CD4-positive, CD25-positive, alpha-beta regulatory T cell (primary cell): ENCODE results near the gene CEND1. TPM values are rescaled to one million over a fixed set of nuclear protein-coding genes. Genes with fewer than 3 reads are reported as not detected.

ENCODE experiments used
- ATAC-seq, 2 donors: fragments of 150-1000 bp; cut with Tn5 transposase; one replicate each; pipeline ENCODE4 v1.10.0; 2021; ENCODE audit warnings: low read depth in 2 of 2, moderate number of reproducible peaks in 2 of 2, moderate library complexity in 1 of 2
- DNase-seq, 3 donors: peaks; one replicate each; pipeline versions ENCODE4 v3.0.0 to v3.0.0-alpha.2; 2012 to 2022; ENCODE audit warnings: mixed read lengths in 1 of 3
- H3K27ac ChIP-seq: one replicate; pipeline ENCODE4 v1.7.0; 2013; ENCODE audit warnings: mild to moderate bottlenecking, low read length; ENCODE audit not compliant: insufficient read depth, poor library complexity, severe bottlenecking
- H3K27me3 ChIP-seq: one replicate; pipeline ENCODE4 v1.7.0; 2013; ENCODE audit warnings: low read length; ENCODE audit not compliant: control insufficient read depth, insufficient read depth
- H3K36me3 ChIP-seq: one replicate; pipeline ENCODE4 v1.7.0; 2013; ENCODE audit warnings: mild to moderate bottlenecking, low read length, moderate library complexity; ENCODE audit not compliant: control insufficient read depth, insufficient read depth
- H3K4me1 ChIP-seq: 2 replicates; pipeline ENCODE4 v1.7.0; 2013; ENCODE audit warnings: mild to moderate bottlenecking, low read length; ENCODE audit not compliant: insufficient read depth, control insufficient read depth, poor library complexity, severe bottlenecking
- H3K4me3 ChIP-seq: one replicate; pipeline ENCODE4 v1.7.0; 2013; ENCODE audit warnings: low read depth, mild to moderate bottlenecking, low read length, moderate library complexity
- H3K9me3 ChIP-seq, 2 experiments: 1 replicate in 1 of 2; 2 replicates in 1 of 2; pipeline ENCODE4 v1.7.0; 2013; ENCODE audit warnings: low read length in 2 of 2, mild to moderate bottlenecking in 1 of 2, moderate library complexity in 1 of 2; ENCODE audit not compliant: control insufficient read depth in 2 of 2
- H3K27ac Mint-ChIP-seq, 3 donors: one replicate each; pipeline ENCODE4 v1.8.0; 2020 to 2022; ENCODE audit warnings: mild to moderate bottlenecking in 3 of 3, mixed read lengths in 3 of 3, moderate library complexity in 2 of 3
- H3K27me3 Mint-ChIP-seq: one replicate; pipeline ENCODE4 v1.8.0; 2022; ENCODE audit warnings: mild to moderate bottlenecking, mixed read lengths
- H3K36me3 Mint-ChIP-seq: one replicate; pipeline ENCODE4 v1.8.0; 2020; ENCODE audit warnings: mixed read lengths
- H3K4me1 Mint-ChIP-seq, 4 donors: one replicate each; pipeline ENCODE4 v1.8.0; 2020 to 2022; ENCODE audit warnings: mixed read lengths in 4 of 4, mild to moderate bottlenecking in 1 of 4
- H3K4me3 Mint-ChIP-seq, 4 donors: one replicate each; pipeline ENCODE4 v1.8.0; 2020 to 2022; ENCODE audit warnings: mild to moderate bottlenecking in 4 of 4, mixed read lengths in 4 of 4, moderate library complexity in 3 of 4
- H3K9me3 Mint-ChIP-seq, 7 donors: one replicate each; pipeline ENCODE4 v1.8.0; 2020 to 2022; ENCODE audit warnings: mixed read lengths in 7 of 7, mild to moderate bottlenecking in 3 of 7, moderate library complexity in 2 of 7
- polyA plus RNA-seq, 4 donors: library from polyadenylated mRNA; unstranded; fragments of 300-500 nt; fragmentation: Illumina TruSeq; gene quantifications; one replicate each; pipeline ENCODE4 v1.2.3, GENCODE V29; 2021
- total RNA-seq: library from RNA; stranded (reverse); gene quantifications from one replicate; pipeline ENCODE4 v1.2.3, GENCODE V29; 2022

The CEND1 gene
- total and polyA plus RNA-seq, 5 donors from 2014 or later, result 0.47 to 0.67 (median 0.49) TPM; not detected in 2

DNA sequence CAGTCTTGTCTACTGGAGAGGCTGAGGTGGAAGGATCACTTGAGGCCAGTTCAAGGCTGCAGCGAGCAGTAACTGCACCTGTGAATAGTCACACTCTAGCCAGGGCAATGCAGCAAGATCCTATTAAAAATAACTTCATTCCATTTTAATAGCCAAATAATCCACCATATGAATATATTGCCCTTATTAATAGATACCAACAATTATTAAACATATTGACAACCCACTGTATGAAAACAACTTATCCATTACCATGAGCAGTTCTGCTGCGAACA is 23.0 kb downstream of the CEND1 start:
- H3K27ac Mint-ChIP-seq, result no peak overlapping the region

DNA sequence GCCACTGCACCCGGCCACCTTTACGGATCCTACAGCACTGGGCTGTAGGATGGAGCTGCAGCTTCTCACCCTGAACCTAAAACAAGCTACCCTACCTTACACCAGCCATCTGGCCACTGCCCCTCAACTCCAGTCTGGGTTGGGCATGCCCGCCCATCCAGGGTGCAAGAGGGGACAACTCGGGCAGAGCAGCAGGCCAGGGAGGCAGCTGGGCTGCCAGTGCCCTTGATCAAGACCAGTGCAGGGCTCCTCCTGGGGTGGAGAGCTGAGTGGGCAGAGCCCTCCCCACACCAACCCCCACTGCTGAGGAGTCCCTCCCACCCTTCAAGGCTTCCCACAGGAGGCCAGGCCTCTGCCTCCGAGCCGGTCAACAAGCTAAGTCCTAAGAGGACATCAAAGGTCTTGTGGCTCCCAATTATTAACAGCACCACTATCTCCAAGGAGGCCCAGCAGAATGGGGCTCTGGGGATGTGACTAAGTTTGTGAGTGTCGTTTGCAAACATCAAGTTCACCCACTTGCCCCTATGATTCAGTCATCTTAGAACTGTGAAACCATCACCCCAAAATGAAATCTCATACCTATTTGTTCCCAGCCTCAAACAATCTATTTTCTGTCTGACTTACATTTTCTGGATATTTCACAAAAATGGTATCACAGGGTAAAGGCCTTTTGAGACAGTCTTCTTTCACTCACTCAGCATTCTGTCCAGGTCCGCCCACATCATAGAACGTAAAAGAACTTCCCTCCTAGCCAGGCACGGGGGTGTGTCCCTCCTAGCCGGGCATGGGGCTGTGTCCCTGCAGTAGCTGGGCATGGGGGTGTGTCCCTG is 23.6 kb downstream of the CEND1 start:
- Mint-ChIP-seq H3K27ac (peak overlapping the region in 1 of 3 donors; percentile 69), H3K9me3 (no peaks in the 10 kb centered on the region), H3K36me3 (no peaks in the 10 kb centered on the region), H3K4me1 (no peaks in the 10 kb centered on the region), H3K27me3 (no peaks in the 10 kb centered on the region), H3K4me3 (no peak overlapping the region)
- no peaks in the 10 kb centered on the region for H3K27me3 ChIP-seq
- H3K27ac ChIP-seq, result no peak overlapping the region
- ATAC-seq (no peak), DNase-seq (no peak)
- peaks cover 26% of the 10 kb centered on the region for H3K36me3 ChIP-seq
- no peaks in the 10 kb centered on the region for H3K9me3 ChIP-seq
- H3K4me1 ChIP-seq, result no peaks in the 10 kb centered on the region
- no peak overlapping the region for H3K4me3 ChIP-seq

More for the DNA sequence above, 23.0 kb downstream of the CEND1 start:
- Mint-ChIP-seq H3K27me3 (no peaks in the 10 kb centered on the region), H3K36me3 (no peaks in the 10 kb centered on the region), H3K4me1 (no peaks in the 10 kb centered on the region), H3K9me3 (no peaks in the 10 kb centered on the region), H3K4me3 (no peak overlapping the region)
- no peaks in the 10 kb centered on the region for H3K4me1 ChIP-seq
- DNase-seq, result no peak
- H3K4me3 ChIP-seq, result no peak overlapping the region
- no peak for ATAC-seq
- H3K27ac ChIP-seq, result no peak overlapping the region
- H3K9me3 ChIP-seq, result no peaks in the 10 kb centered on the region
- peaks cover 21% of the 10 kb centered on the region for H3K36me3 ChIP-seq
- H3K27me3 ChIP-seq, result no peaks in the 10 kb centered on the region

DNA sequence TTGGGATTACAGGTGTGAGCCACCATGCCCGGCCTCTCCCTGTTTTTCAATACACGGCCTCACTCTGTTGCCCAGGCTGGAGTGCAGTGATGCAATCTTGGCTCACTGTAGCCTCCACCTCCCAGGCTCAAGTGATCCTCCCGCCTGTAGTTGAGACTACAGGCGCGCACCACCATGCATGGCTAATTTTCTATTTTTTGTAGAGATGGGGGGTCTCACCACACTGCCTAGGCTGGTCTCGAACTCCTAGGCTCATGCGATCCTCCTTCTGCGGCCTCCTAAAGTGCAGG is 24.1 kb downstream of the CEND1 start:
- Mint-ChIP-seq H3K27ac (peak overlapping the region in 1 of 3 donors; percentile 69), H3K9me3 (no peaks in the 10 kb centered on the region), H3K4me3 (no peak overlapping the region), H3K36me3 (no peaks in the 10 kb centered on the region), H3K27me3 (no peaks in the 10 kb centered on the region), H3K4me1 (no peaks in the 10 kb centered on the region)
- Histone ChIP-seq H3K9me3 (no peaks in the 10 kb centered on the region), H3K27ac (no peak overlapping the region), H3K4me1 (no peaks in the 10 kb centered on the region), H3K36me3 (peaks cover 27% of the 10 kb centered on the region), H3K4me3 (no peak overlapping the region), H3K27me3 (no peaks in the 10 kb centered on the region)
- DNase-seq (no peak), ATAC-seq (no peak)

DNA sequence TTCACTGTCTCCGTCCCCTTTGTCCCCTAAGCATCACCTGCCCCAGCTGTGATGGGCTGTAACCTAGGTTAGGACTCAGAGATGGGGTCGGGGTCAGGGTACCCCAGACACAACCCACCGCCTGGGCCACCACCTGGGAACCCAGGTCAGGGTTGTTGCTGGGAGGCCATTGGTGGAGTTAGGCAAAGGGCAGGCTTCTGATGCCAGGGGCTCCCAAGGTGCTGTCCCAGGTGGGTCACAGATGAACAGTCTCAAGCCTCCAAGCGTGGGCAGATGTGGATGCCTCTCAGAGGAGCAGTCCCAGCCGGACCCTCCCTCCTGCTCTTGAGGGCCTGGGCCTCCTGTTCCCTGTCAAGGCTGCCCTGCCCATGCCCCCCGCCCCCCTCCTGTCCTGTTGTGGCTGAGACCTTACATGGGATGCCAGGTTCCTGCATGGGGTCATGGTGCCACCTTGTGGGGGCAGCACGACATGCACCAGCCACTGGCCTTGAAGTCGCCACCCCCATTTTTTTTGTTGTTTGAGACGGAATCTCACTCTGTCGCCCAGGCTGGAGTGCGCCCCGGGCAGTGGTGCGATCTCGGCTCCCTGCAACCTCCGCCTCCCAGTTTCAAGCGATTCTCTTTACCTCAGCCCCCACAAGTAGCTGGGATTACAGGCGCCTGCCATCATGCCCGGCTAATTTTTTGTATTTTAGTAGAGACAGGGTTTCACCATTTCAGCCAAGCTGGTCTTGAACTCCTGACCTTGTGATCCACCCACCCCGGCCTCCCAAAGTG is 24.7 kb downstream of the CEND1 start:
- H3K36me3 Mint-ChIP-seq, result peaks cover under 1% of the 10 kb centered on the region
- Histone ChIP-seq H3K27me3 (no peaks in the 10 kb centered on the region), H3K36me3 (peaks cover 26% of the 10 kb centered on the region), H3K9me3 (no peaks in the 10 kb centered on the region), H3K27ac (no peak overlapping the region), H3K4me1 (no peaks in the 10 kb centered on the region), H3K4me3 (no peak overlapping the region)
- peak overlapping the region in 1 of 3 donors; percentile 69 for H3K27ac Mint-ChIP-seq
- H3K9me3 Mint-ChIP-seq, result no peaks in the 10 kb centered on the region
- ATAC-seq, result peak; percentile 72 to 74
- H3K27me3 Mint-ChIP-seq, result no peaks in the 10 kb centered on the region
- peak; percentile 56 to 78 (median 67) for DNase-seq
- H3K4me1 Mint-ChIP-seq, result no peaks in the 10 kb centered on the region
- no peak overlapping the region for H3K4me3 Mint-ChIP-seq

DNA sequence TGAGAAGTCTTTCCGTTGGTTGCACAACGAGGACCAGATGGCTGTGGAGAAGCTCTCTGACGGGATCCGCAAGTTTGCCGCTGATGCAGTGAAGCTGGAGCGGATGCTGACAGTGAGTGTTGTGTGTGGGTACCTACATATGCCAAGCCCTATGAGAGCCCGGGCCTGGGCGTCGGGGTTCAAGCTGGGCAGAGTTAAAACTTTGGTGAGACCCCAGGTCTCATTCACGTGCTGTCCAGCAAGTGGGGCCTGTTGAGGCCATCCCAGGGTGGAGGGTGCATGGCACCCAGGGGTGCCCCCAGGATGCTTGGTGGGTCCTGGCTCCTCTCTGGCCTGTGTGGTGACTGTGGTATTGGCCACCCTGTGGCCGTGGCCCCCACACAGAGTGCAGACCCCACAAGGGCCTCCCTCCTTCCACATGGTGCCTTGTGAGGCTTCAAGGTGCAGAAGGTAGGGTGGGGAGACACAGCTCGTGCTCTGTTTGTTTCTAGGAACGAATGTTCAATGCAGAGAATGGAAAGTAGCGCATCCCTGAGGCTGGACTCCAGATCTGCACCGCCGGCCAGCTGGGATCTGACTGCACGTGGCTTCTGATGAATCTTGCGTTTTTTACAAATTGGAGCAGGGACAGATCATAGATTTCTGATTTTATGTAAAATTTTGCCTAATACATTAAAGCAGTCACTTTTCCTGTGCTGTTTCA is 25.4 kb downstream of the CEND1 start:
- no peaks in the 10 kb centered on the region for H3K9me3 Mint-ChIP-seq
- no peak overlapping the region for H3K27ac ChIP-seq
- H3K36me3 Mint-ChIP-seq, result peaks cover 4% of the 10 kb centered on the region
- no peak overlapping the region for H3K27ac Mint-ChIP-seq
- no peaks in the 10 kb centered on the region for H3K4me1 Mint-ChIP-seq
- H3K4me1 ChIP-seq, result no peaks in the 10 kb centered on the region
- H3K27me3 Mint-ChIP-seq, result no peaks in the 10 kb centered on the region
- DNase-seq, result no peak
- no peaks in the 10 kb centered on the region for H3K9me3 ChIP-seq
- H3K36me3 ChIP-seq, result peaks cover 33% of the 10 kb centered on the region
- no peak overlapping the region for H3K4me3 ChIP-seq
- no peaks in the 10 kb centered on the region for H3K27me3 ChIP-seq
- ATAC-seq, result no peak
- H3K4me3 Mint-ChIP-seq, result peak overlapping the region in 1 of 4 donors; percentile 63

DNA sequence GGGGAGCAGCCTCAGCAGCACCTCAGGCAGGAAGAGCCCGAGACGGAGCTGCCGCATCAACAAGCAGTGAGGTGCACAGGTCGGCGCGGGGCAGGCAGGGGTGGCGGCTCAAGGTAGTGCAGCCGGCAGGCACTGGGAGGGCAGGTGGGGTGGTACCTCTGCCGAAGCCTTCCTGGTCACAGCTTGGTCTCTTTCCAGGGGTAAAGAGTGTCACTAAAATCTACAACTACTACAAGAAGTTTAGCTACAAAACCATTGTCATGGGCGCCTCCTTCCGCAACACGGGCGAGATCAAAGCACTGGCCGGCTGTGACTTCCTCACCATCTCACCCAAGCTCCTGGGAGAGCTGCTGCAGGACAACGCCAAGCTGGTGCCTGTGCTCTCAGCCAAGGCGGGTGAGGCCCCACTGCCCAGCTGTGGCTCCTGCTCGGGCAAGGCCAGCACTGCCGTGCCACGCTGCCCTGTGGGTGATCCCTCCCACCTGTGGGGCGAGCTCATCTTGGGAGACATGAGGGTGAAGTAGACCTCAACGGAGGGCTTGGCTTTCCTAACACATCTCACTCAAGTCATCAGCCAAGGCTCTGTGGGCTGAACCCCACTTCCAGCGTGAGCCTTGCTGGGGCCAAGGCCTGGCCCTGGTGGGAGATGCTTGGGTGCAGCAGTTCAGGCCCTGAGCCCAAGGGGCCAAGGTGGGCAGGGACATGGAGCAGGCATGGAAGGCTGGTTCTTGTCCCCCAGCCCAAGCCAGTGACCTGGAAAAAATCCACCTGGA is 26.2 kb downstream of the CEND1 start:
- H3K27ac ChIP-seq, result no peak overlapping the region
- H3K4me3 Mint-ChIP-seq, result no peak overlapping the region

DNA sequence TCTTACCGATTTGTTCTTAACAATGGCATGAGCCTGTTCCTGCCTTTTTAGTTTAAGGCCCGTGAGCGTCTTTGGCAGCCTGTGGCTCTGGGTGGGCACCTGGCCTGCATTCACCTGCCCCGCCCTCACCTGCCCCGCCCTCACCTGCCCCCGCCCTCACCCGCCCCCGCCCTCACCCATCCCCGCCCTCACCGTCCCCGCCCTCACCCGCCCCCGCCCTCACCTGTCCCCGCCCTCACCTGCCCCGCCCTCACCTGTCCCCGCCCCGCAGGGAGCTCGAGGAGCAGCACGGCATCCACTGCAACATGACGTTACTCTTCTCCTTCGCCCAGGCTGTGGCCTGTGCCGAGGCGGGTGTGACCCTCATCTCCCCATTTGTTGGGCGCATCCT is 26.8 kb downstream of the CEND1 start:
- Histone ChIP-seq H3K9me3 (no peaks in the 10 kb centered on the region), H3K36me3 (peaks cover 45% of the 10 kb centered on the region), H3K4me3 (no peak overlapping the region), H3K27ac (no peak overlapping the region), H3K27me3 (no peaks in the 10 kb centered on the region), H3K4me1 (no peaks in the 10 kb centered on the region)
- DNase-seq (no peak), ATAC-seq (no peak)
- no peaks in the 10 kb centered on the region for H3K9me3 Mint-ChIP-seq
- H3K27ac Mint-ChIP-seq, result no peak overlapping the region
- H3K4me3 Mint-ChIP-seq, result no peak overlapping the region
- no peaks in the 10 kb centered on the region for H3K27me3 Mint-ChIP-seq
- no peaks in the 10 kb centered on the region for H3K4me1 Mint-ChIP-seq
- peaks cover 4% of the 10 kb centered on the region for H3K36me3 Mint-ChIP-seq

More for the DNA sequence above, 26.2 kb downstream of the CEND1 start:
- Histone ChIP-seq H3K4me1 (no peaks in the 10 kb centered on the region), H3K9me3 (no peaks in the 10 kb centered on the region), H3K27me3 (no peaks in the 10 kb centered on the region), H3K36me3 (peaks cover 40% of the 10 kb centered on the region), H3K4me3 (no peak overlapping the region)
- no peaks in the 10 kb centered on the region for H3K4me1 Mint-ChIP-seq
- H3K27me3 Mint-ChIP-seq, result no peaks in the 10 kb centered on the region
- ATAC-seq (no peak), DNase-seq (no peak)
- peaks cover 4% of the 10 kb centered on the region for H3K36me3 Mint-ChIP-seq
- H3K27ac Mint-ChIP-seq, result peak overlapping the region in 1 of 3 donors; percentile 31
- no peaks in the 10 kb centered on the region for H3K9me3 Mint-ChIP-seq
